GM12873 (cell line): ENCODE results near the gene SIPA1L3.

ENCODE experiments used
- CTCF ChIP-seq: IDR thresholded peaks from 2 replicates; pipeline ENCODE4 v1.5.1; 2012; ENCODE audit warnings: low read depth, mild to moderate bottlenecking, moderate library complexity, low read length, control low read depth; ENCODE audit not compliant: insufficient read depth; ENCODE audit errors: missing control alignments

SIPA1L3 gene

DNA sequence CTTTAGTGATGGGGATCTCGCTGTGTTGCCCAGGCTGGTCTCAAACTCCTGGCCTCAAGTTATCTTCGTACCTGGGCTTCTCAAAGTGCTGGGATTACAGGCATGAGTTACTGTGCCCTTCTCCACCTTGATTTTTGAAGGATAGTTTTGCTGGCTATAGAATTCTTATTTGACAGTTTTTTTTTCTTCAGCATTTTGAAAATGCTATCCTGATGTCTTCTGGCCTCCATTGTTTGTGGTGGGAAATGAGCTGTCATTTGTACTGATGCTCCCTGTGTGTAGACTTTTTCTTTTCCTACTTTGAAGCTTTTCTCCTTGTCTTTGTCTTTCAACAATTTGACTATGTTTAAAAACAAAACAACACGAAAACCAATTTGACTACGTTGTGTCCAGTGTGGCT lies 54.2 kb downstream of the SIPA1L3 start:
- TF ChIP-seq CTCF, result no peak

- TF ChIP-seq CTCF, result no peak
Measured at GRCh38 chr19:37963190-37963936, 56.4 kb downstream of the SIPA1L3 start.

DNA sequence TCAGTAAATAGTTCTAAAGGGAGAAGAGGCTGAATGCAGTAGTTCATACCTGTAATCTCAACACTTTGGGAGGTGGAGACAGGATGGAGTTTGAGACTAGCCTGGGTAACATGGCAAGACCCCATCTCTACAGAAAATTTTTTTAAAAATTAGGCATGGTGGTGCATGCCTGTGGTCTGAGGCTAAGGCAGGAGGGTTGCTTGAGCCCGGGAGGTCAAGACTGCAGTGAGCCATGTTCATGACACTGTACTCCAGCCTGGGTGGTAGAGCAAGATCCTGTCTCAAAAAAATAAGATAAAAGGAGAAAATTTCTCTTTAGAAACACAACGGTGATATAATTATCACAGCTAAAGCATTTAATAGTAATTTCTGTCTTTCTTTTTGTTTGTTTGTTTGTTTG lies 57.1 kb downstream of the SIPA1L3 start:
- no peak for TF ChIP-seq CTCF

- TF ChIP-seq CTCF, result no peak
Measured at GRCh38 chr19:37966211-37966661, 59.2 kb downstream of the SIPA1L3 start.

DNA sequence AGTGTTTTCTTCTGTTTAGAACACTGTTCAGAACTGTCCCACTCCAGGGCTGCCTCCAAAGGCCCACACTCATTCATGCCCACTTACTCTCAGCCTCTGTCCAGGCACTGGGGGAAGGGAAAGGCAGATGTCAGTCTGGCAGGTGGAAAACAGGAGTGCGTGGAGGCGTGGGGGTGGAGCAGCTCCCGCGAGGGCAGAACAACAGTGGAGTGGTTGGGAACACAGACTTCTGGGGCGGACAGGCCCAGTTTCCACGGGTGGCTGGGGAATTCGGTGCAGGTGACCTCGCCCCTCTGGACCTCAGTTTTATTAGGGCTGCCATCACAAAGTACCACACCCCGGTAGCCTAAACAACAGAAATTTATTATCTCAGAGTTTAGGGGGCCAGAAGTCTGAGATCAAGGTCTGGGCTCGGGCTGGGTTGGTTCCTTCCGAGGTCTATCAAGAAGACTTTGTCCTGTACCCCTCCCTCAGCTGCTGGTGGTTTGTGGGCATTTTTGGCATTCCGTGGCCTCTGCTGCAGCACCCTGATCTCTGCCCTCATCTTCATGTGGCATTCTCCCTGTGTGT lies 59.7 kb downstream of the SIPA1L3 start:
- TF ChIP-seq CTCF, result no peak

GRCh38 chr19:37969695-37970094 lies 62.7 kb downstream of the SIPA1L3 start:
- TF ChIP-seq CTCF, result no peak

- TF ChIP-seq CTCF, result no peak
Measured at GRCh38 chr19:37970699-37971098, 63.7 kb downstream of the SIPA1L3 start.
